Left ventricle myocardium inferior (tissue), 1 donor: ENCODE data around the gene DOCK10. TPM values are rescaled to one million over a fixed set of nuclear protein-coding genes. Genes with fewer than 3 reads are reported as not detected.

Source experiments
- DNase-seq: peaks from one replicate; pipeline ENCODE4 v3.0.0-alpha.2; 2020
- H3K27ac ChIP-seq: fragments of 200-600 bp; replicated peaks from 2 replicates; pipeline ENCODE4 v1.8.0; 2021
- H3K27me3 ChIP-seq: fragments of 200-600 bp; 2 replicates; pipeline ENCODE4 v1.8.0; 2021; ENCODE audit warnings: low read depth
- H3K36me3 ChIP-seq: fragments of 200-600 bp; 2 replicates; pipeline ENCODE4 v1.8.0; 2021
- H3K4me1 ChIP-seq: fragments of 200-600 bp; 2 replicates; pipeline ENCODE4 v1.8.0; 2021
- H3K4me3 ChIP-seq: fragments of 200-600 bp; 2 replicates; pipeline ENCODE4 v1.8.0; 2021; ENCODE audit warnings: mild to moderate bottlenecking, moderate library complexity
- H3K9me3 ChIP-seq: fragments of 200-600 bp; replicated peaks from 2 replicates; pipeline ENCODE4 v1.8.0; 2021
- CTCF ChIP-seq: fragments of 200-600 bp; IDR thresholded peaks from 2 replicates; pipeline ENCODE4 v1.8.0; 2021; ENCODE audit warnings: antibody characterized with exemption, mild to moderate bottlenecking, borderline replicate concordance
- intact Hi-C: fragments of 100-400 bp; cut with micrococcal nuclease; formaldehyde crosslinking; loops from one replicate; pipeline ENCODE4 v1.11.0; 2022
- total RNA-seq: library from RNA; stranded (reverse); fragmentation: NEBNext Ultra II Directional; extraction: Animal tissue kit (Norgen Biotek cat#: 25700); gene quantifications from one replicate; pipeline ENCODE4 v1.2.1, GENCODE V29; 2021
- donor health status: DM: no; HTN: yes; CAD: no; lungs with severe emphysema.

The DOCK10 gene
- total RNA-seq, 1 donor from 2014 or later = 1.6 TPM

DNA sequence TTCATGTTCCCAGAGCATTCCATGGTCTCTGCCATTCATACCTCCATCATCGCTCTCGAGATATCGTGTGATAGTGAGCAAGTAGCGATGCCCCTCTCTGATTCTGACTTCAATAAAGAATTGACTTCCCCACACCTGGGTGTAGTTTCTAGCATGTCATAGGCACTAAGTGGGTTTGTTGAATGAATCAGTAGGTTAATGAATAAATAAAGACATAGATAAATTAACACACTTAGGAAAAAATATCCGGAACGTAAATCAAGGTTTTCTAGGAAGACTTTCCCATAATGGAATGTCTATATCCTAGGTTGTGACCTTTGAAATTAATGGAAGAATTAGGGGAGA, 159.1 kb downstream of the DOCK10 start:
- Histone ChIP-seq H3K27ac (no peak overlapping the region), H3K4me3 (no peak overlapping the region), H3K4me1 (no peaks in the 10 kb centered on the region), H3K9me3 (no peaks in the 10 kb centered on the region), H3K36me3 (no peaks in the 10 kb centered on the region), H3K27me3 (no peaks in the 10 kb centered on the region)
- DNase-seq = no peak
- intact Hi-C loops = no loop called here
- TF ChIP-seq CTCF = no peak

DNA sequence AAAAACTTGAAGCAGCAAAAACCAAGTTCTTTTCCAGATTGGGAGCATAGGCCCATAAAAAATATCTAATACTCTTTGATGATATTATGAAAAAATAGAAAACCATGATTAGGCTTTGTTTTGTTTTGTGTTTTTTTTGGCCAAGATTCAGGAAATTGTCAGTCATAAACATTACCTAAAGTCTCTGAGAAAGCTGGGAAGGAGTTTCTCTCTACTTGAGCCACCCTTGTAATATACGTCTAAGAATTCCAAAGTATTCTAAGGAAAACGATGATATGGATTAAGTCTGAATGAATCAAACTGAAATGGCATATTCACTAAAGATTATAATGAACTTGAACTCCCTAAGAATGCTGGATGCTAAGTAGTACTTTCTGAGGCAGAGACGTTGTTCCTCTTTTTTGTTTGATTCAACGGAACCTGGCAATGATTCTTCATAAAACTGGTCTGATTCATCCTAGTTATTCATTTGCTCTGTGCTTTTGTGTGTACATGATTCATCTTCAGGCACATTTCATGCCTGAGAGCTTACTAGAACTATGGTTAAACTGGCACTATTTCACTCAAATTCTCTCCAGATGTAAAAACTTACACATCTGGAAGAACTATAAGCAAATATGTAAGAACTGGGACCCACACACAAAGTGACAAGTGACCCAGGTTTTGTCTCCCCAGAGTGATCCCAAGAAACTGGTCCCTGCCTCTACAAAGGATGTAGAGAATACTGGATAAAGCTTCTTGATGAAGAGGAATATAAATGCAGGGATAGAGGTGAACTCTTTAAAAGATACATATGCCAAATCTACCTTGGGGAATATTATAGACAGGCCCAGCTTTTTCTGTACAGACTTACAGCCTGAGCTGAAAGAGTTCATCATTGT, 159.7 kb downstream of the DOCK10 start:
- TF ChIP-seq CTCF = no peak
- intact Hi-C loops = no loop called here

DNA sequence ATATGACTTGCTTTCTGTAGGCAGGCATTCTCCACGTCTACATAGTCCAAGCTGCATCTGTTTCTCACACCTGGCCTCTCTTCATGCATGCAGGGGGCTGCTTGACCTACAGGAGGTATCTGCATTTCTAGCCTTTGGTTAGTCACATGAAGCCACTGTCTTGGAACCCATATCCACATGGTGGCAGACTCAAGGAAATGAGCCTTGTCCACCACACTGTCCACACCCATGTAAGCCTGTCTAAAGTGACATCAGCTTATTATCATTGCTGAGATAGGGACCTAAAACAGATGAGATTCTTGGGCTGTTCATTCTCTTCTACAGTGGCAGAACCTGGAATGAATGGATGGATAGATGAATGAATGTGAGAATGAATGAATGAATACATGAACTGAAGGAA, 160.4 kb downstream of the DOCK10 start:
- Histone ChIP-seq H3K27me3 (no peaks in the 10 kb centered on the region), H3K4me1 (no peaks in the 10 kb centered on the region), H3K9me3 (no peaks in the 10 kb centered on the region), H3K27ac (no peak overlapping the region), H3K36me3 (no peaks in the 10 kb centered on the region), H3K4me3 (no peak overlapping the region)
- TF ChIP-seq CTCF = no peak
- intact Hi-C loops = no loop called here
- DNase-seq = no peak

More for the DNA sequence above, 159.7 kb downstream of the DOCK10 start:
- no peak for DNase-seq
- Histone ChIP-seq H3K9me3 (no peaks in the 10 kb centered on the region), H3K27ac (no peak overlapping the region), H3K36me3 (no peaks in the 10 kb centered on the region), H3K4me3 (no peak overlapping the region), H3K4me1 (no peaks in the 10 kb centered on the region), H3K27me3 (no peaks in the 10 kb centered on the region)

DNA sequence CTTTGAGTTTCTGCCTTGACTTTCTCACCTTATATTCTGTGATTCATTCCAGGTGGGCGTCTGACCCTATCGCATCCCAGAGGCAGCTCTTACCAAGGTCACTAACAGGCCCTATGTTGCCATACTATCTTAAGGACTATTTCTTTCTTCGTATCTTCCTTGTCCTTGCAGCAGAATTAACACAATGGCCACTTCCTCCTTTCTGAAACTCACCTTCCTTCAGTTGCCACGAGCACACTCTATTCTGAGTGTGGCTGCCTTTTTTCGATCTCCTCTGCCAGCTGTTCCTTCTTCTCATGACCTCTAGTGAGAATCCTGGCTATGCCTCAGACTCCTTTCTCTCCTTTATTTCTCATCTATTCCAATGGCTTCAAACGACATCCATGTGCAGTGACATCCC, 165.7 kb downstream of the DOCK10 start:
- H3K36me3 ChIP-seq = no peaks in the 10 kb centered on the region
- intact Hi-C loops = no loop called here
- DNase-seq = no peak
- H3K27ac ChIP-seq = no peak overlapping the region
- peaks cover 7% of the 10 kb centered on the region for H3K4me1 ChIP-seq
- TF ChIP-seq CTCF = no peak
- no peaks in the 10 kb centered on the region for H3K9me3 ChIP-seq
- H3K27me3 ChIP-seq = no peaks in the 10 kb centered on the region
- H3K4me3 ChIP-seq = no peak overlapping the region

DNA sequence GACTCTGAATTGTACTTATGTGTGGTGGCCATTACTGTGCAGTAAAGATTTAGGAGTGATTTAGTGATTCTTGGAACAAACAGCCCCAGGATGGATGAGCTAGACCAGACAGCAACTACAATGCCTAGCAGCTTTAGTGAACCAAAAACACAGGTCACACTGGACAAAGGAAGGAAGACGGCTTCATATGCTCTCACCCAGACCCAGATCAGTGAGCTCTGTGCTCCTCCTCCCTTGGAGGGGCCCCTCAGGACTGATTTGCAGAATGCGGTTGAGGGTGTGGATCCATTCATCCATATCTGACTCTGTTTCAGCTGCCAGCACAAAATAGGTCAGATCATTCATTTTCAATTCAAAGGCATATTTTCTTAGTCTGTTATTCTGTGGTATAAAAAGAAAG, 166.4 kb downstream of the DOCK10 start:
- no peak for TF ChIP-seq CTCF
- Histone ChIP-seq H3K27ac (no peak overlapping the region), H3K4me3 (no peak overlapping the region), H3K27me3 (no peaks in the 10 kb centered on the region), H3K4me1 (peaks cover 9% of the 10 kb centered on the region), H3K36me3 (no peaks in the 10 kb centered on the region), H3K9me3 (no peaks in the 10 kb centered on the region)
- intact Hi-C loops = no loop called here
- DNase-seq = no peak
